Fibroblast of pulmonary artery (primary cell): ENCODE measurements around the gene NTNG1.
"Not testable (repeated sequence)": the region's sequence is repeated elsewhere in the genome, so short reads cannot be mapped to it uniquely, and the experiment has no call there.

Source experiments
- DNase-seq: peaks from one replicate; pipeline ENCODE4 v3.0.0-alpha.2; 2010; ENCODE audit warnings: low read depth
- H3K4me3 ChIP-seq: replicated peaks from 2 replicates; pipeline ENCODE4 v1.5.1; 2011; ENCODE audit warnings: low read depth, mild to moderate bottlenecking, control low read depth, low read length, moderate library complexity
- CTCF ChIP-seq: IDR thresholded peaks from 2 replicates; pipeline ENCODE4 v1.5.1; 2011; ENCODE audit warnings: mild to moderate bottlenecking, control low read depth, low read length, inconsistent platforms; ENCODE audit errors: missing control alignments

The NTNG1 gene

GRCh38 chr1:107140703-107141490 lies at the start of gene NTNG1:
NTNG1 (plus strand) TSS chr1:107141039.
- DNase-seq, result no peak
- peak within 1 kb of the TSS; percentile 52 for H3K4me3 ChIP-seq
- TF ChIP-seq CTCF, result no peak

- TF ChIP-seq CTCF, result no peak
- DNase-seq, result no peak
- no peak overlapping the region for H3K4me3 ChIP-seq
These were observed 49.4 kb upstream of the NTNG1 start for GRCh38 chr1:107091418-107091817.

GRCh38 chr1:107093395-107093794 lies 47.4 kb upstream of the NTNG1 start:
- DNase-seq, H3K4me3 ChIP-seq: not testable (repeated sequence)

GRCh38 chr1:107095647-107096046 lies 45.2 kb upstream of the NTNG1 start:
- no peak overlapping the region for H3K4me3 ChIP-seq
- TF ChIP-seq CTCF, result no peak
- no peak for DNase-seq

GRCh38 chr1:107096690-107097089 lies 44.1 kb upstream of the NTNG1 start:
- DNase-seq, result no peak
- no peak overlapping the region for H3K4me3 ChIP-seq
- no peak for TF ChIP-seq CTCF

- TF ChIP-seq CTCF, result no peak
- no peak overlapping the region for H3K4me3 ChIP-seq
- DNase-seq, result no peak
These were observed 41.9 kb upstream of the NTNG1 start for GRCh38 chr1:107098961-107099360.

- DNase-seq, result no peak
- TF ChIP-seq CTCF, result no peak
- H3K4me3 ChIP-seq, result no peak overlapping the region
These were observed 40.4 kb upstream of the NTNG1 start for GRCh38 chr1:107100331-107100984.
